ENCODE measurements around the gene HPSE2.
"Not testable (repeated sequence)": the region's sequence is repeated elsewhere in the genome, so short reads cannot be mapped to it uniquely, and the experiment has no call there.

Gene HPSE2

DNA sequence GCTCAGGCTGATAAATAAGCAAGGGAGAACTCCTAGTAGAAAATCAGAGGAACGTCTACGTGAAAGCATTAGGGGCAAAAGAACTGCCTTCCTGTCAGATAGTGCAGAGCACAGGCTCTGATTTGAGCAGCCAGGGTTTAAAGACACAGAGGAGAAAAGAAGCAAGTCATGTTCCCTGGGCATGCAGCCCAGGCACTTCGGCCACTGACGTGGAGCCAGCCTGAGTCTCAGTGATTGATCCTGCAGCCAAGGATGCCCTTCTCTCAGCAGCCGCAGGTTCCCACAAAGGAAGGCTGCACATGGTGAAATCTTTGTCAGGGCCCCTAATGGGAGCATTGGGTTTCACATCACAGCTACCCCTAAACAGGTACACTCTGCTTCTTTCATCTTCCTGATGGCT, 627.2 kb downstream of the HPSE2 start:
- no peak for DNase-seq

DNA sequence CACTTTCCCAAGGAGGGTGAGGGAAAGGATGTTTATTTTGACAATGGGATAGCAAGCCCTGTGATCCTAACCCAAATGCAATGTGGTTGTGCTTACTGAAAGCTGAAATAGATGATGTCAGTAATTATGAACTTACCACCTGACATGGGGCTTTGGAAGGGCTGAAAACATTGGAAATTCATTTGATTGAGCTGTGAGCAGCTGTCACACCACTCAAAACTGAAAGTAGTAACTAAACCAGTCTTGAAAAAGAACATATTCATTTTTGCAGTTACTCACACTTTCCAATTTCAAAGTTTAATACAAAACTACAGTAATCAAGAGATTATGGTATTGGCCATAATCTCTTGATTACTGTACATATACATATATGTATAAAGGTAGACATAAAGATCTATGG, 633.4 kb downstream of the HPSE2 start:
- no peak for DNase-seq

DNA sequence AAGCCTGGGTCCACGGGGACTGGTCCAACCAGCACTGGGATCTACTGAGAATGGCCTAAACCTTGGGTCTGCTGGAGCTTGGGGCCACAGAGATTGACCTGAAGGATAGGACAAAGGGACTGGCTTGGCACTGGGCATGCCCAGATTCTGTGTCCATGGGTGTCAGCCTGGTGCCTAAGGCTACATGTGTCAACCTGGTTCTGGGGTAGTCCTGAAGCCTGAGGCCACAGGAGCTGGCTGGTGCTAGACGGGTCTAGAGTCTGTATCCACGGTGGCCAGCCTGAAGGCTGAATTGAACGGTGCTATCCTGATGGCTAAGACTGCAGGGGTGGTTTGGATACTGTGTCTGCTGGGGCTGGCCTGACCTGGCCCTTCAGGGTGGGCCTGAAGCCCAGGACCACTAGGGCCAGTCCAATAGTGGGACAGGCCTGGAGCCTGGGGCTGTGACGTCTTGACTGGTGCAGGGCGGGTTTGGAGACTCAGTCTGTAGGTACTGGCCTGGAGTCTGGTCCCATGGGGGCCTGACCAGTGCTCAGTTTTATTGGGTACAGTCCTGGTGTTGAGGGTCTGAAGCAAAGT, 636.5 kb downstream of the HPSE2 start:
- DNase-seq = no peak

DNA sequence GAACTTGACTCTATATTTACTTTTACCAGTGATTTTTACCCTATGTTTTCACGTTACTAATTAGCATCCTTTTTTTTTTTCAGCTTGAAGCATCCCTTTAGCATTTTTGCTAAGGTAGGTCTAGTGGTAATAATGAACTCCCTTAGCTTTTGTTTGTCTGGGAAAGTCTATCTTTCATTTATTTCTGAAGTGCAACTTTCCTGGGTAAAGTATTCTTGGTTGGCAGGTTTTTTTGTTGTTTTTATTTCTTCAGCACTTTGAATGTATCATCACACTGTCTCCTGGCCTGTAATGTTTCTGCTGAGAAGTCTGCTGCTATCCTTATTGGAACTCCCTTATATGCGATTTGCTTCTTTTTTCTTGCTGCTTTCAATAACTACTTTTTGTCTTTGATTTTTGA, 639.2 kb downstream of the HPSE2 start:
- no peak for DNase-seq

DNA sequence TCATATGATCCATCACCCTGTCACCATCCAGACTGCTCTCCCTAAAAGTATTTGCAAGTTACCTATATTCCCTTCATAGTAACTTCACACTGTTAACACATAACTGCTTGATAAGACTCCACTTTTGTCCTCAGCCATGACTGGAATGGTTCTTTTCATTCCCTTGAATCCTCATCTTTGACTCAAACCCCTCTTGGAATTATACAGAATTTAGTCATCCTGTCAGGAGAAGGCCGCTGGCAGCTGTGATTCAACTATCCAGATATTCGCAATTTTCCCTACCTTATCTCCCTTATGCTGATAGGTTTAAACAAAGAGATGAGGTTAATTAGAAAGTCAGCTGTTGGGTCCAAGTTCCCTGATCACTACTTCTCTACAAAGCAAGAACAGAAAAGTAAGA, 646.0 kb downstream of the HPSE2 start:
- DNase-seq = no peak

DNA sequence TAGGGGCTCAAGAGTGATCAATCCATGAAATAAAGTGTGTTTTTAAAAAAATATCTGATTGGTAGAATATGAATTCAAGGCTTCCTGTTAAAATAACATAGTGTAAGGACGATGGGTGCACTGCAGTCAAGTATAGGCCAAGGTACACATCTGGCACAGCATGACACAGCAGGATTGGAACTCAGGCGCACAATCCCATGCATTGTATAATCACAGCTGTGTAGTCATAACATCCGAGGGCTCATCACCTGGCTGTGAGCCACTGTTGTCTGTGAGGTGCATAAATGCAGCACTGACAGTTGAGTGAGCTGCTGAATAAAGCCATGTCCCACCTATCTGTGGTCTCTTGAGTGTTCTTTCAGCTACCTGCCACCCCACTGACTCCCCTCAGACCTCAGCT, 646.6 kb downstream of the HPSE2 start:
- DNase-seq = no peak

DNA sequence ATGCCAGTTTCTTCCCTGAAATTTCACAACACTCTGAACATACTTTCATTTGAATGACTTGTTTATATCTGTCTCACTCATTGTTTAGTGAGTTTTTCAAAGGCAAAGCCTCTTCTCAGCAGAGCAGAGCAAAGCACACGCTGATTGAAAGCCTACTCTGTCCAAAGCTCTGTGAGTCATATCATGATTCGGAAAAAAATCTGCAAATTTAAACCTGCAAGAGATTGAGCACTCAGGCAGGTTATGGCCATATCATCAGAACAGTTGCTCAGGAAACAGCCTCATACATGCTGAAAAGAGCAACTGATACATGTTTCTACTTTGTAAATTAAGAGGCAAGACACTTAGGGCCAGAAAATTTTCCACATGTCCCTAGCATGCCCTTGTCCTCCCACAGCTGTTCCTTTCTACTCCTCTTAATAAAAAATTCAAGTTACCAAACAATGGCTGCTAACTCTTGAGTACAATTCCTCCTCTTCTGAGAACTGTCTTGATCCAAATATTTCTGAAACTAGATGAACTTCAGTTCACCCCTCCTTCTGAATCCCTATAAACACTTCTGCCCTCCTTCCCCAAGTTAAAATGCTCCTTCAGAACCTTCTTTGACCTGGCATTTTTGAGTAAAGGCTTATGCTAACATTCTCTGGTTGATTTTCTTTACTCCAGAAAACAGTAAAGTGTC, 648.4 kb downstream of the HPSE2 start:
- DNase-seq = no peak

DNA sequence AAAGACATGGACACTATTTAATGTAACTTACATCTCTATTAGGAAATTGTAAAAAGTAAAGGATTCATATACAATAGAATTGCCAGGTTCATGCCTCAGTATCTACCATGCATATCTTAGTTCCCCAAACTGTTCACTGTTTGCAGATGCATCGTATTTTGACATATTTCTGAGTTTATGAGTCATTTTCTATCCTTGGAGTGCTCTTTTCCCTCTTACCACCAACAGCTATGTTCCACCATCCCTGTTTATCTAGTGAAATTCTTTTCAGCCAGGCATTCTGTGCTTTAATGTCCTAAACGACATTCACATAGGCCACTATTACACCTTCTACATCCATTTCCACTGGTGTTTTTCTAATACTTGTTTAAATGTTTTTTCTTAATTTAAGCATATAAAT, 649.6 kb downstream of the HPSE2 start:
- DNase-seq = no peak

DNA sequence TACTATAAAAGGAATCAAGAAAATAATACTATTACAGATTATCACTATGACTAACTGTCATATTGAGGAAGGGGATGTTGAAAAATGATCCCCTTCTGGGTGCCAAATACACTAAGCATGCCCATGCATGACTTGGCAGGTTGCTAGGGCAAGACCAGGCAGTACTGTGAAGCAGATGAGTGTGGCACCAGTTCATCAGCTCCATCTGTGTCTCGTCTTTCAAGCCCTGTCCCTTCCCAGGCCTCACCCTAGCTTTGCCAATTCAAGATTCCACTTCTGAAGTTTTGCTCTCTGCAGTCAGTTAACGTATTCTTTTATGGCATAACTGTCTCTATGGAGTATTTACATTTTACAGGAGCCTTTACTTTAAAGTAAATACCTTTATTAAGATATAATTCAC, 653.3 kb downstream of the HPSE2 start:
- no peak for DNase-seq

DNA sequence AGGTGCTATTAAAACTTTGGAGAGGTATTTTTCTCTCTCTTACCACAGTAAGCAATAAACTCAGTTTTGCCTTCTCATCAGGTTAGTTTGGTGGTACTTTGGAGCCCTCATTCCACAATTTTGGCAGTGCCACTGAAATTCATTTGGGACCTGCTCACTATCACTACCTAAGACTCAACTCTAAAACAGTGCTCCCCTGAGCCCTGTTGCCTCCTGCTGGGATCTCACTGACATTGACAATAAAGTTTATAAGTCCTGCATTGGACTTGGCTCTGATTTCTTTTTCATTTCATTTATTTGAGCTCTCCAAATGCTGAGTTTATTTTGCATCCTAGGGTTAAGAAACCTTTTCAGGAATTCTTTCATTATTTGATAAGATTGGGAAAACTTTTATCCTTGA, 658.1 kb downstream of the HPSE2 start:
- DNase-seq = no peak

DNA sequence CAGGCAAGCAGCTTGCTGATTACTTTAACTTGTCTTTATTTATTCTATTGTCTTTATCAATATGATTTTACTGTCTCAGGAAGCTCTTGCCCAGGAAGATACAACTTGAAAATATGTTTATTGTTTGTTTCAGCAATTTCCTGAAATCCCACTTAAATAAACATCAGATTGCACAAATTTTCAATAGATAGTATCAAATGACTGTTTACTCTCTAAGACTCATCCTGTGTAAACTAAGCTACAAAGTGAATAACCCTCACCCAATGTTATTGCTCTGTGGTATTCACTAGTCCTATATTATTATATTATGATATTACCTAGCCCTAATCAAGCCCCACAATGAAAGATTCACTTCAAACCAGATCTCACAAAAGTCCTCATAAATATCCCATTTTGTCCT, 658.5 kb downstream of the HPSE2 start:
- DNase-seq = no peak

DNA sequence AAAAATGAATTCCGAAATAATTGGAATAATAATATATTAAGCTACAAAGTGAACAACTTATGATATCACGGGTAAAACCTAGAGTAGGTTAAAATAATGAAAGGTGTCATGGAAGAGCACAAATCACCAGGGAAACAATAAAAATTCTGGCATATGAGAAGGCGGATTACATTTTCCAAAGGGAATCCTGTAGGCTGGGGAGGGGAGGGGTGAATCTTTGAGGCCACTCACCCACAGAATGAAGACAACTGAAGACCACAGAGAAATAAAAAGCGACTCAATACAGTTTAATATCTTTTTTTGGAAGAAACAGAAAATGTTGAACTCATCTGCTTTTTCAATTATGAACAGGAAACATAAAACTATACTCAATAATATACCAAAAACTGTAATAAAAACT, 659.6 kb downstream of the HPSE2 start:
- DNase-seq = no peak

DNA sequence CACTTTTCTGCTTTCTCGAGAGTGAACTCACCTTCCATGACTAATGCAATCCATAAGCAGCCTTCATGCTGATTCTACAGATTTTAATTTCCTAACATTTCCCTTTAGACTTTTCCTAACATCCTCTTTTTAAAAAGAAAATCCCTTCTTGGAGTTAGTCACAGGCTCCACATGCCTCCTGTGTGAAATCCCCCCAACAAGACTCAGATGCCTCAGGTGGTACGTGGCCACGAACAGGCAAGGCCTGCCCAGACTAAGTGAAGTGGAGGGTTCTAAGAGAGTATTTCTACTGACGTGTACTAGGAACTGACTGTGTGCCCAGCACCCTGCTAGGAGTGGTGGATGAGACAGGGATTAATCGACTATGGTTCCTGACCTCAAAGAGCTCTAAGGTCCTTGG, 663.1 kb downstream of the HPSE2 start:
- DNase-seq = no peak

DNA sequence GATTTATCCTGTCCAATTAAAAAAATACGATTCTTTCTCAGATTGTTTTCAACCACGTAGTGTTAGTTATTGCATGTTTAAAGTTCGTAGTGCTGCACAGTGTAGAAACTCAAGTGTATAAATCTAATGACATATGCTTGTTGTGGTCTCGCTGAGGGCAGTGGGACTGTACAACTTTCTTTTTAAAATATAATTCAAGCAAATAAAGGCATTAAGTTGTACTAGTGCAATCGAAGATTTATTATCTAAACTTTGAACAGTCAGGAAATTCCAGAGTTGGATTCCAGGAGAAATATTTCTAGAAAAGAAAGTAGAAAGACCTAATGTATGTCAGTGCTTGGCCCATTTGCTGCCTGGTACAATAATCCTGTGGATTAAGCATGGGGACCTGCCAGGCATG, 664.8 kb downstream of the HPSE2 start:
- DNase-seq = no peak

DNA sequence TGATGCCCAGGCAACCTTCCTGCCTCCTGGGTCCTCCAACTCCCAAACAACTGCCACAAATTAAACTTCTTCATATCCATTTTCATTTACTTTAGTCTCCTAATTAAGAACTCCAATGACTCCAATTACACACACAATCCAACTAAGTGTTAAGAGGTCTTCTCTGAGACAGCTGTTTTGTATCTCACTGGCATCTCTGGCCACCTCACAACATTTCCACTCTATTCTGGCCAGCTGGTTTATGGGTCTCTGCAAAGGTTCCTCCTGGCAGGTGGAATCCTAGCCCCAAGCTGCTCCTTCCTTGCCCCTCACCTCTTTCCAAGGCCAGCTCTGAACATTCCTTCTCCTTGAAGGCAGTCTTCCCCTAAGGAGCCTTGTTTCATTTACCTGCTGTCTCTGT, 665.8 kb downstream of the HPSE2 start:
- no peak for DNase-seq

DNA sequence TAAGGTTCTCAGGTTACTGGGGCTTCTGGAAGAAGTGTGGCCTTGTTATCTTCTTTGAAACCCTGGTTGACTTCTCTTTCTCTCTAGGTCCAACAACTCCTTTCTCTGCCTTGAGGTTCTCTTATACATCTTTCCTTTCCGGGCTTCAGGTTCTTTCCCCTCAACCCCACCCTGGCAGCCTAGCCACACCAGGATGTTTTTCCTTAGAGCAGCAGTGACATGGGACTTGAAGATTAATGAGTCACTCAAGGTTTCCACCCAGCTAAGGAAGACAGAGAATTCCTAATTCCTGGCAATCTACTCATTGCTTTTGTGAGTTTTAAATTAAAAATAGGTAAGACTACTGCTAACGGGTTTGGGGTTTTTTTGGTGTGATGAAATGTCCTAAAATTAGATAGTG, 667.1 kb downstream of the HPSE2 start:
- DNase-seq = no peak

DNA sequence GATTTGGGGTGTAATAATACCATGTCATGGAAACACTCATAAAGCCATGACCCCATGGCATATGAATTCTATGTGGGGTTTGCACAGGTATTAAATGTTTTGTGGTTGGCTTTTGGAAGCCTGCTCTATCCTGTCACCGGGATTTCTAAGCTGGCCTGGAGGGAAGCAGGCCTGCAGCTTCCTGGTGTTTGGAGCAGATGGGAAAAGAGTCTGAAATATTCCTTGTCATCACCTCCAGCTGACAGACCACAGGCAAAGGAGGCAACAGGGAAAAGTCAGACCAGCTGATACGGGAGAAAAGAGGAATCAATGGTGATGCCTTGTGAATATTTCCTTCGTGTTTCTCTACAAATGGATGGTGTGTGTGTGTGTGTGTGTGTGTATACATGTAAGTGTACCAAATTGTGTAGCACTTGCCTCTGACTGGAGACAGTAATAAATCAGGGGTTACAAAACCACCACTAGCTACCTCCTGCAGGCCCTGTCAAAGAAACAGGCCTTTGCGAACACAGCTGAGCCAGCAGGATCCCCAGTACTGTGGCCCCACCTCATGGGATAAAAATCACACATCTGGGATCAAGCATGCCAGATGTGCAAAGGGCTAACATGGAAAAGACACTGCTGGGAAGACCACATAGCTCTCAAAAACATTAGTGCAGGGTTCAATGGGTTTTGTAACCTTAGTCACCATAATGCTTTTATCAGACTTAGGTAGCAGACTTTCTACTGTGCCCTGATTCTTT, 668.1 kb downstream of the HPSE2 start:
- DNase-seq = no peak

DNA sequence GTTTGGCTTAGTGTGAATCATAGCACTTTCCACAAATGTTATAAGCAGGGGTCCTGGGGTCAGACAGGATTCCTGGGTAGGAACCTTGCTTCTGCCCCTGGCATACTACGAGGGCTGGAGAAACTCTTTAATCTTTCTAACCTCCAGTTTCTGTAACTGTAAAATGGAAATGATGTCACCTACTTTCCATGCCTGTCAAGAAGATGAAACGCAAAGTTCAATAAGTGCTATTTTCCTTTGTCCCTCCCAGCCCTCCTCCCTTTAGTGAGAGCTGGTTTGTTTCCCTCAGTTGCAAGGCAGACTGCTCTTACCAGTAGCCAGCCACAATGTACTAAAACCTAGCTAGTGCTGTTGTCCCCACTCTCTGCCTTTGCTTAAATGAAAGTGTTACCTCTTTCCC, 671.8 kb downstream of the HPSE2 start:
- no peak for DNase-seq

DNA sequence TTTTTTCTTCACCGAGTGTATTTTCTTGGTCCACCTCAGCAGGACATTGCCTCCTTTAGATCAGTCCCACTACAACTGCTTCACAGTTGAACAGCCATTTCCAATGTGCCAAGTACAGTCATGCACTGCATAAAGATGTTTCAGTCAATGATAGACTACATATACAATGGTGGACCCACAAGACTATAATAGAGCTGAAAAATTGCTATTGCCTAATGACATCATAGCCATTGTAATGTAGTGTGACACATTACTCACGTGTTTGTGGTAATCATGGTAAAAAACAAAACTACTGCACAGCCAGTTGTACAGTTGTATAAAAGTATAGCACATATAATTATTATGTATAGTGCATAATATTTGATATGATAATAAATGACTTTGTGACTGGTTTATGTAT, 675.1 kb downstream of the HPSE2 start:
- DNase-seq = no peak

DNA sequence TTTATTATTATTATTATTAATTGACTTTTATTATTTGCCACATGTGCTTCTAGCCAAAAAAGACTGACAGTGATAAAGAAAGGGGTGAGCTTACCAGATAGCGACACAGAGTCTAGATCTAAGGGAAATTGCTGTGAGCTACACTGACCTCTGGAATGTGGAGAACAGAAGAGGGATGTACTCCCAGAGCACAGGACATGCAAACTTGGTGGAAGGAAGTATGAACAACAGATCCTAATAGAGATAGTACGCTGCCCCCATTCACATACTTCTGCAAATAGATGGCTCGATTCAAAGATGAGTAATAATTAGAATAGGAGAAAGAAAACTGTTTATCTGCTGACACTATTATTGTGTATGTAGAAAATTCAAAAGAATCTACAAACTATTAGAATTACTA, 679.6 kb downstream of the HPSE2 start:
- DNase-seq = no peak

DNA sequence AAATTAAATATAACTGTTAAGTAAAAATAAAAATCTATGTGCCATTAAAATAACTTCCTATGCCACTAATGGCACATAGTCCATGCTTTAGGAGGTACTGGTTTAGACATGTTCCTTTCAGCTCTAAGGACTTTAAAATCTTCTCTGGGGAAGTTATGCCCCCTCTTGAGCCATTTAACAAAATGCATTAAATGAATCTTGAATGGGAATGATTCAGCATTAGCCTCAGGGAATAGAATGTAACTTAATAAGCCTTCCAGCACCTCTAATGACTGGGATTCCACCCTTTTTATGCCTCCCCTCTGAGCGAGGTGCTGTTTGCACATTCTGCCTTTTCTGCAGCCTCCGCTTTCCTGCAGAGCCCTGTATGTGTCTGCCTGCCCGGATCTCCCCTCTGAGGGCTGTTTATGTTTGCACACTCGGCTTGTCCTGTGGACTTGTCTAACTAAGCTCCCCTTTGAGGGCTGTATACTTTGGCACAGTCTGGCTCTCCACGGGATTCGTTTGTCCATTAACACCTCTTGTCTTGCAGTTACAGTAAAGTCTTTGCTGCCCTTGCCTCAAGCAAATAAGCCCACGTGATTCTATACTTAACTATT, 680.5 kb downstream of the HPSE2 start:
- no peak for DNase-seq

DNA sequence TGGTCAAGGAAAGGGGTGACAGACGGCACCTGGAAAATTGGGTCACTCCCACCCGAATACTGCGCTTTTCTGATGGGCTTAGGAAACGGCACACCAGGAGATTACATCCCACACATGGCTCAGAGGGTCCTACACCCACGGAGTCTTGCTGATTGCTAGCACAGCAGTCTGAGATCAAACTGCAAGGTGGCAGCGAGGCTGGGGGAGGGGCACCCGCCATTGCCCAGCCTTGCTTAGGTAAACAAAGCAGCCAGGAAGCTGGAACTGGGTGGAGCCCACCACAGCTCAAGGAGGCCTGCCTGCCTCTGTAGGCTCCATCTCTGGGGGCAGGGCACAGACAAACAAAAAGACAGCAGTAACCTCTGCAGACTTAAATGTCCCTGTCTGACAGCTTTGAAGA, 694.1 kb downstream of the HPSE2 start:
- DNase-seq = not testable (repeated sequence)

DNA sequence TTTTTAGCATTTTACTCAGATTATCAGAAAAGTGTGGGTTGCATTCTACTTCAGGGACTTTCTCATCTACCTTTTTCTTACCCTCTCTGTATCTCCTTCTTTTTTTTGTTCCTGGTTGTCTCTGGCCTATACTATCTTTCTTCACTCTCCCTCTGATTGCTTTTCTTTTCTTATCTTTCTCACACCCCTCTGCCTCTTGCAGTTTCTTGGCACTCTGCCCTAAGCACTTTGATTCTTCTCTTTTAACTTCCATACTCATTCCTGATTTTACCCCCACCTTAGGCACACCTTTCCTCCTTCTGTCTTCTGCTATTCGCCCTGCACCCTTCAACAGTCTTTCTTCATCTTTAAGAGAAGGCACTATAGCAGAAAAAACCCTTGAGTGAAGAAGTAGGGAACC, 696.1 kb downstream of the HPSE2 start:
- no peak for DNase-seq

DNA sequence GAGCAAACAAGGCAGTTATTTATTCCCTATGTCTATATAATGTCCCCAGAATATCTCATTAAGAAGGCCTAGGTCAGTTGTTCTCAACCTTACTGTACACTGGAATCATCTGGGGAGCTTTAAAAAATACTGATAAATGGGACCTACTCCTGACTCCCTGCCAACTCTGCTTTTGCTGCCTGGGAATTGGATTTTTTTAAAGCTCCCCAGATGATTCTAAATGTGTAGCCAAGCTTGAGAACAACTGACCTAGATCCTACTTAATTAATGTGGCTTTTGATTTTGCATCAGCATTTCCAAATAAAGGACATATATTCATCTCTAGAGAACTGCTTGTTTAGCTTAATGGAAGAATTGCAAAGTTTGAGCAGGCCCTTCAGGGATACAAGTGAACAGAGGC, 697.2 kb downstream of the HPSE2 start:
- no peak for DNase-seq

All from activated CD4-positive, alpha-beta T cell treated with anti-CD3 and anti-CD28 coated beads, Interleukin-10, Interleukin-2, amounts not matched to agents 100 ng/mL and 50 ng/mL, durations not matched to agents 16 hours and 8 hours (primary cell).